SKM-1 treated with dmso at 0.1 percent for 144 hours (cell line): ENCODE measurements around the gene DSC1.

Experiments used
- DNase-seq: peaks from one replicate; lab custom pipeline; 2025; ENCODE audit not compliant: unreplicated experiment; lab: John Stamatoyannopoulos, UW

Gene DSC1, protein sequence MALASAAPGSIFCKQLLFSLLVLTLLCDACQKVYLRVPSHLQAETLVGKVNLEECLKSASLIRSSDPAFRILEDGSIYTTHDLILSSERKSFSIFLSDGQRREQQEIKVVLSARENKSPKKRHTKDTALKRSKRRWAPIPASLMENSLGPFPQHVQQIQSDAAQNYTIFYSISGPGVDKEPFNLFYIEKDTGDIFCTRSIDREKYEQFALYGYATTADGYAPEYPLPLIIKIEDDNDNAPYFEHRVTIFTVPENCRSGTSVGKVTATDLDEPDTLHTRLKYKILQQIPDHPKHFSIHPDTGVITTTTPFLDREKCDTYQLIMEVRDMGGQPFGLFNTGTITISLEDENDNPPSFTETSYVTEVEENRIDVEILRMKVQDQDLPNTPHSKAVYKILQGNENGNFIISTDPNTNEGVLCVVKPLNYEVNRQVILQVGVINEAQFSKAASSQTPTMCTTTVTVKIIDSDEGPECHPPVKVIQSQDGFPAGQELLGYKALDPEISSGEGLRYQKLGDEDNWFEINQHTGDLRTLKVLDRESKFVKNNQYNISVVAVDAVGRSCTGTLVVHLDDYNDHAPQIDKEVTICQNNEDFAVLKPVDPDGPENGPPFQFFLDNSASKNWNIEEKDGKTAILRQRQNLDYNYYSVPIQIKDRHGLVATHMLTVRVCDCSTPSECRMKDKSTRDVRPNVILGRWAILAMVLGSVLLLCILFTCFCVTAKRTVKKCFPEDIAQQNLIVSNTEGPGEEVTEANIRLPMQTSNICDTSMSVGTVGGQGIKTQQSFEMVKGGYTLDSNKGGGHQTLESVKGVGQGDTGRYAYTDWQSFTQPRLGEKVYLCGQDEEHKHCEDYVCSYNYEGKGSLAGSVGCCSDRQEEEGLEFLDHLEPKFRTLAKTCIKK

GRCh38 chr18:31162825-31163435 is at the start of gene DSC1:
Gene DSC1, minus strand, starts transcription at chr18:31162856. Its CDS starts 262 bp downstream, at chr18:31162594.
- no peak for DNase-seq

DNA sequence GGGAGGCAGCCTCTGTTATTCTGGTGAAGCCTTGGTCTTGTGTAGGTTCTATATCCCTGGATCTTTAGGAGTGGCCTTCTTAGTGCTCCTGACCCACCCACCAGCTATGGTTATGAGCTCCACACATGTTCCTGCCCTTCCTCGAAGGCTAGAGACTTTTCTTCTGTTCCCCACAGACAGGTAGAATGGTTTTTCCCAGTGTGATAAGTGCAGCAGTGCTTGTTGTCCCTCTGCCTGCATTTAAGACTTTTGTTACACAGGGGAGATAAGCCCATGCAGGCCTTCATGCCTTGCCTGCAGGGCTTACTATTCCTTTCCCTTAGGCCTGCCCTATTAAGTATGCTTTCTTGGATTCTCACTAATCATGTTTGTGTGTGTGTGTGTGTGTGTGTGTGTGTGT is 48.4 kb upstream of the DSC1 start:
- no peak for DNase-seq

- no peak for DNase-seq
Observed at GRCh38 chr18:31209041-31209440, 46.4 kb upstream of the DSC1 start.

DNA sequence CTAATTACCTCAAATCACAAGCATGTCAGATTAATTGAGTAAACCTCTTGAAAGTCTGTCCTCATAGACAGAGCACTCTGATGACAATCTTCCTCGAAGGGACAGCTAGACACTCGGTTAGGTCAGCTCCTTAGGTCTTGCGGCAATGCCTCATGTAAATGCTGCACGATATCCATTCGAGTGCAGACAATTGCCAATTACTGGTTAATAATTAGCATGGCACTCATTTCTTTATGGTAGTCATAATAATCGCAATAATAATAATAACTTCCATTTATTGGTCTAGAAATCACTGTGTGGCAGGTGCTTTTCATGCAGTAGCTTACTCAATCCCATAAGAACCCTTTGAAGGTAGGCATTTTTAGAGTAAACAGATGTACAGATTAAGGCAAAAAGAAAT is 44.7 kb upstream of the DSC1 start:
- no peak for DNase-seq

GRCh38 chr18:31206787-31207381 is 44.2 kb upstream of the DSC1 start:
- DNase-seq: peak; percentile 81

DNA sequence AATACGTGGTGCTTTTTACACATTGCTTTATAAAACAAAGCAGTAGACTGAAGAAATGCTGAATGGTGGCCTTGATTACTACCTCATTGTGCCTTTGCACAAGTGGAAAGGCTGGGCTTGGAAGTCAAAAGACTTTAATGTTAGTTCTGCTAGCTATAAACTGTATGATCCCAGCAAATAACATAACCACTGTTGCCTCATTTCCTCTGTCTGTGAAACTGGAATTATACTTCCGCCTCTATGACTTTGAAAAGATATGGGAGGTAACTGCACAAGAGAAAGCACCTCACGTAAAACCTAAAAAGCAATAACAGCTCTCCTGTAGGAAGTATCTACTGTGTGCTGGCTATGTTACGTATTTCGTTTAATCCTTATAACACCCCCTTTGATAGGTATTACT is 43.4 kb upstream of the DSC1 start:
- peak; percentile 37 for DNase-seq

DNA sequence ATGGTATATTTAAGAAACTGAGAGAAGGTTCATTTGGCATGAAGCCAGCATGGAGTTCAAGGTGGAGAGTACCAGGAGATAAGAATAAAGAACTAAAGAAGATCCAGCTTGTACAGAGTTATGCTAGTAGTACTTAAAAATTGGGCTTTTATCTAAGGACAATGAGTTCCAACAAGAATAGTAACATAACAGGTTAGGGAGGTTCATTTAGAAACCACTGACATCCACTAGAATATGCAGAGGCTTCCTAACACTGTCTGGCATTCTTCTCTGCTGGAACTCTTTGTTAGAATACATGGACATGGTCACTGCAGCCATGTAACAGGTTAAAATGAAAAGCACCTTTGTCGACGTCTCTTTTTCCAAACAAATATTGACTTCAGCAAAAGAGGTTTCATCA is 42.6 kb upstream of the DSC1 start:
- no peak for DNase-seq

DNA sequence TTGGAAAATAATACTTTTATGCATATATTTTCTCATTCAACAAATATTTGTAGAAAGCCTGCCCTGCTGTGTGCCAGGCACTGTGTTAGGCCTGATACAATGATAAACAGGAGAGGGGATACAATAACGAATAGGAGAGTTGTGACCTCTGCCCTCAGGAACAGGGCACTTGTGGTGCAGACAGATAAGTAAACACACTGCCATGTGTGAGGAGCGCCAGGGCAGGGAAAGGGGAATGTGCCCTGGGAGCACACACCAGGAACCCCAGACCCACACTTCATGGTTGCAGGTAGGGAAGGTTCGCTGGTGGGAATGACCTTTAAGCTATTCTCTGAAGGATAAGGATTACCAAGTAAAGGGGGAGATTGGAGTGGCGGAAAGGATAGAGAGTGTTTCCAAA is 42.2 kb upstream of the DSC1 start:
- no peak for DNase-seq

- peak; percentile 6 for DNase-seq
Observed at GRCh38 chr18:31204166-31204565, 41.5 kb upstream of the DSC1 start.

DNA sequence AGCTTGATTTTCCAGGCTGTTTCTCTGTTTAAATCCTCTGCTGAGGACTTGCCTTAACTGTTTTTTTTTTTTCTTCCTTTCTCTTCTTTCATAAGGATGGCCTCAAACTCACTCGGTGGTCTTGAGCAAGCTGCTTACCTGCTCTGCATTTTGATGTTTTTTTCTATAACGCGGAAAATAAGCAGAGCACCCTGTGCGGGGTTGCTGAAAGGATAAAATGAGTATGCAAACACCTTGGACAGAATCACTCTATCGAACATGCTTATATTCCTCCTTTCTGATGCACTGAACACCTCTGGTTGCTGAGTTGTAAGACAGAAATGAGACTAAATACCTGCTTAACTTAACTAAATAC is 41.1 kb upstream of the DSC1 start:
- no peak for DNase-seq

- peak; percentile 82 for DNase-seq
Observed at GRCh38 chr18:31203096-31203793, 40.6 kb upstream of the DSC1 start.

DNA sequence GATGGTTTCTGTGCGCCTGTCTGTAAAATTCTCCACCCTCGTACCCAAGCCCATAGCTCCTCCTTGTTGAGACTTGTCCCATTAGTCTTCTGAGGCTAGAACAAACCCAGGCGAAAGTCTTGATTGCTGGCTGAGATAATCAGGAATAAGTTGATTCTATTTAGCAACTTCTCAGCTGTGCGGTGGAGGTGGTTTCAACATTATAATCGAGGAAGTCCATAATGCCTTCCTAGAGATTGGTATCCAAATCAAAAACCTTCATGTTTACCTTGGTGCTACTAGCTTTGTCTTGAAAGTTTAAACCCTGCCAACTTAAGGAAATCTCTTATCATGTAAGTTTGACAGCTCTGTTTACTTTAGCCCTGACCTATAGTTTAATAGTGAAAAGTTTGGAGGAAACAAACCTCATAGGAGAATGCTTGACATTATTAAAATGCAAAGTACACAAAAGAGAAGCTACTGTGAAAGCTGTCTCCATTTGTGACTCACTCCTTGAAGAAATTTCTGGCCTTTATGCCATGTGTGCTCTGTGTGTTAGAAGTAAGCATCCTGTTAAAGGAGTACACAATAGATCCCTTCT is 36.6 kb upstream of the DSC1 start:
- DNase-seq: no peak

- DNase-seq: no peak
Observed at GRCh38 chr18:31197676-31198075, 35.0 kb upstream of the DSC1 start.

DNA sequence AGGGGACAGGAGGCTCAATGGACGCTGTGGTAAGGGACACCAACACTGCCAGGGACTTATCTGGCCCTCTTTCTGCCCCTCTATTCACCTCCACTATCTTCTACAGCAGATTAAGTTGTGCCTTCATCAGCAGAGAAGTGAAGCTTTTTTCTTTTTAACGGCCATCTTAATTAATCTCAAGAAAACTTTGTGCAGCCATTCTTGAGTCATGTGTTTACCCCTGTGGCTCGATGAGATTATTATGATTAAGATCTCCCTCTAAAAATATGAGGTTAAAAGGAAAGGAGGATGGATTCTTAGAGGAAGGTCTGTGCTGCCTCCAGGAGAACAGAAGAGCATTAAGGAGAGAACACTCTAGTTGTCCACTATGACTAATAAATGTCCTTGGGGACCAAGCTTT is 32.4 kb upstream of the DSC1 start:
- no peak for DNase-seq

GRCh38 chr18:31192086-31192776 is 29.6 kb upstream of the DSC1 start:
- DNase-seq: no peak

DNA sequence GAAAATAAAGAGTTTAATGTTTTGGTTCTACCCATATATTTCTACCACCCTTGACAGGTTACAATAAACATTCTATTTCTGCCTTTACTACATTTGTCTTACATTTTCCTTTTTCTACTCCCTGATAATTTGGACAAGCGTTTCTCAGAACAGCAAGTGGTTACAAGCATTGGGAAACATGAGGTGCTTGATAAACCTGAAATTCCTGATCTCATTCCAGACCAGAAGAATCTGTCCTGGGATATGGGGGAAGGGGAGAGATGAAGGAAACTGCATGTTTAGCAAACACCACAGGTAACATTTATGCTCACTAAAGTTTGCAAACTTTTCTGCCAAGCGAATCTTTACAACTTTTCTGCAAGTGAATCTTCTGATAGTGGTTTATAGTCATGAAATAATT is 28.3 kb upstream of the DSC1 start:
- no peak for DNase-seq

DNA sequence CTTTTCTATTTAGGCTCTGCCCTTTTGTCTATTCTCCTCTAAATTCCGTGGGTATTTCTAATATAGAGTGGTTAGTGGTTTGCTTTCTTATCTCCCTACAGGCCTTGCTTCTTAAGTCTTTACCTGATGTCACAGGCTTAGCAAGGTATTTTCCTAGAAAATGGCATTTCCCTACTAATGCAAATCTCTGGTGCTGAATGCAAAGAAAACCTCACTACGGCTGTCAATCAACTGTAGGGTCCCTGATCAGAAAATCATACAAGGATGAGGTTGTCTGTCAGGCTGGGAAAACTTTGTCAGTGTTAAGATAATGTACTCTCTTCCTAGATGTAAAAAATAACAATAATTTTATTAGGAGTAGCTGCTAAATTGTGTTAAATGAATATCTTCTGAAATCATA is 27.1 kb upstream of the DSC1 start:
- no peak for DNase-seq

GRCh38 chr18:31185186-31185950 is 22.7 kb upstream of the DSC1 start:
- no peak for DNase-seq

GRCh38 chr18:31183302-31183701 is 20.6 kb upstream of the DSC1 start:
- no peak for DNase-seq
